GM21576 (cell line): ENCODE results near the gene ARAP3.
"Not testable (repeated sequence)": the region's sequence is repeated elsewhere in the genome, so short reads cannot be mapped to it uniquely, and the experiment has no call there.

ENCODE experiments used
- ATAC-seq: cut with Tn5 transposase; IDR thresholded peaks from one replicate; pipeline ENCODE4 v1.9.1; 2021; ENCODE audit warnings: mild to moderate bottlenecking, moderate library complexity; ENCODE audit not compliant: unreplicated experiment

Gene ARAP3

GRCh38 chr5:141681695-141682641, at the start of gene ARAP3:
TSS of gene ARAP3 (minus strand) at chr5:141682230. CDS start at chr5:141680486, 1,744 bp downstream.
- no peak for ATAC-seq

DNA sequence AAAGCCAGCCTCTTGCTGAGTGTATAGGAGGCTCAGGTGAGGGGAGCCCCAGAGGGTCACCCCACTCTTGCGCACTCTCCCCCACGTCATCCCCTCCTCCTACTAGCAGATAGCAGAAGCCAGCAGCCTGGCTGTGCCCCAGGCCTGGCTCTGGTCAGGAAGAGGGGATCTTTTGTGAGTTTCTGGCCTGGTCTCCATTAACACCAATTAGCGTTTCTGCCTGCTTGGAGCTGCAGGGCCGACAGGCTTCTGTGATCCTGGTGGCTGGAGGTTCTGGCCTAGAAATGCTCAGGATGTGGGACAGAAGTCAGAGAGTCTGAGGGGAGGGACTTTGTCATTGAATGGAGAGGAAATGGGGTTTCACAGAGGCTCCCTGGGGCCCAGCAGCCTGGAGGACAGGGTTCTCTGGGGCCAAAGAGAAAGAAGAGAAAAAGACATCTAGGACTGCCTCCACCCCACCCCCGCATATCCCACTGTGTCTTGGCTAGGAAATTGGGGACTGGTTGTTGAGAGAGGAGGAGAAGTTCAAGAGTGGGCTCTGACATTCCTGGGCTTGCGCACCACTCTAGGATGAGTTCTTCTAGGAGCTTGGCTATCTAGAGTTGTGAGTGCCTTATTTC, 47.5 kb upstream of the ARAP3 start:
- ATAC-seq: no peak

DNA sequence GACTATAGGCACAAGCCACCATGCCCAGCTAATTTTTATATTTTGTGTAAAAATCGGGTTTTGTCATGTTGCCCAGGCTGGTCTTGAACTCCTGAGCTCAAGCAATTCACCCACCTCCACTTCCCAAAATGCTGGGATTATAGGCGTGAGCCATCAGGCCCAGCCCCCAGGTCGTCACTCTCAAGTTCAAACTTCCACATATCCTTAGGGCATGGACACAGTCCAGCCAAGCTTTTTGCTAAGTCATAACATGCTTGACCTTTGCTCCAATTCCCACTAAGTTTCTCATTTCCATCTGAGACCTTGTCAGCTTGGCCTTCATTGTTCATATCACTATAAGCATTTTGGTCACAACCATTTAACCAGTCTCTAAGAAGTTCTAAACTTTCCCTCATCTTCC, 43.9 kb upstream of the ARAP3 start:
- ATAC-seq: no peak

DNA sequence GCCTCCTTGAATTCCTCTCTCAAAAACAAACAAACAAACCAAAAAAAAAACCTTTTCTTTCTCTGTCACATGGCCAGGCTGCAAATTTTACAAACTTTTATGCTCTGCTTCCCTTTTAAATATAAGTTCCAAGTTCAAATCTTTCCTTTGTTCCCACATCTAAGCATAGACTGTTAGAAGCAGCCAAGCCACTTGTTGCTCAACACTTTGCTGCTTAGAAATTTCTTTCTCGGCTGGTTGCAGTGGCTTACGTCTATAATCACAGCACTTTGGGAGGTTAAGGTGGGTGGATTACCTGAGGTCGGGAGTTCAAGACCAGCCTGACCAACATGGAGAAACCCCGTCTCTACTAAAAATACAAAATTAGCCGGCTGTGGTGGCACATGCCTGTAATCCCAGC, 43.1 kb upstream of the ARAP3 start:
- not testable (repeated sequence) for ATAC-seq

DNA sequence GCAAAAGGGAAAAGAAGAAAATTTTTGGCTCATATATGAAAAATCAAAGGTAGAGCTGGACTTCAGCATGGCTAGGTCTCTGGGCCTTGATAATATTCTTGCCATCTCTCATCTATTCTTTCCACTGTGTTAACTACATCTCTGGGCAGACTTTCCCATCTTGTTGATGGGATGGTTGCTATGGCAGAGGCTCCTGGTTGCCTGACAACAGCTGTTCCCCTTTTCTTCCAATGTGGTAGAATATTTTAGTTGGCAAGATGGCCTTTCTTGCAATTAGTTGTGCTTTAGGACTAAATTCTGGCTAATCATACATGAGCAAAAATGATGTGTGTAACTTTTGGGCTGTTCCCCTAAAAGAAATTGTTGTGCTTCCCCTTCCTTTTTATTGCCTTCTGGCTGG, 40.2 kb upstream of the ARAP3 start:
- ATAC-seq: no peak

DNA sequence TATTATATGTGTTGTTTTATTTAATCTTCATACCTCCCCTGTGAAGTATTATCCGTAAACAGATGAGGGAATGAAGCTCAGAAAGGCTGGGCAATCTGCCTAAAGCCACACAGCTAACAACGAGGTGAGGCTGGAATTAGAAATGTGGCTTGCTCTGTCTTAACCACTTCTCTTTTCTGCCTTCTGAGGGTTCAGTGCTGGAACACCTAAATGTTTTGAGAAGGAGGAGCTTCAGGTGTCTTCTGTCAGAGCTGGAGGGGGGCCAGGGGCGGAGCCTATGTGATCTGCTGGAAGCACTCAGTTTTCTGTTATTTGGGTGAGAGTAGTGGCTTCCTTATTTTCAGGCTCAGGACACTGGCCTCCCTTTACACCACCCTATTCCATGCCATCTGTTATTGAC, 35.0 kb upstream of the ARAP3 start:
- ATAC-seq: no peak

GRCh38 chr5:141716468-141716867, 34.4 kb upstream of the ARAP3 start:
- no peak for ATAC-seq

DNA sequence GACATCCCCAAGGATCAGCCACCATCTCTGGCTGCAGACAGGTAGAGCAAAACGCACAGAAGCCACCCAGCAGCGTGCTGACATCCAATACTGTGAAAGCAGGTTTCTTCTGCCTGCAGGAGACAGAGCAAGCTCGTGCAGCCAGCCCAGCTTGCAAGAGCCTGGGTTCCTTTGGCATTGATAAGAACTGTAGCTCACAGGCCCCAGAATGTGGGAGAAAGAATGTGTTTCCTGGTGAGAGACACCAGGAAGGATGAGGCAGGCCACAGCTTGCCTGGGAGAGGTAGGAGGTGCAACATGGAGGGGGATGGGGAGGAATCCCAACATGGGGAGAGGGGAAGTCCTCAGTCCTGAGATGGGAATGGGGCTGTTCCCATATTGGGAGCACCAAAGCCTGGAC, 34.0 kb upstream of the ARAP3 start:
- no peak for ATAC-seq

DNA sequence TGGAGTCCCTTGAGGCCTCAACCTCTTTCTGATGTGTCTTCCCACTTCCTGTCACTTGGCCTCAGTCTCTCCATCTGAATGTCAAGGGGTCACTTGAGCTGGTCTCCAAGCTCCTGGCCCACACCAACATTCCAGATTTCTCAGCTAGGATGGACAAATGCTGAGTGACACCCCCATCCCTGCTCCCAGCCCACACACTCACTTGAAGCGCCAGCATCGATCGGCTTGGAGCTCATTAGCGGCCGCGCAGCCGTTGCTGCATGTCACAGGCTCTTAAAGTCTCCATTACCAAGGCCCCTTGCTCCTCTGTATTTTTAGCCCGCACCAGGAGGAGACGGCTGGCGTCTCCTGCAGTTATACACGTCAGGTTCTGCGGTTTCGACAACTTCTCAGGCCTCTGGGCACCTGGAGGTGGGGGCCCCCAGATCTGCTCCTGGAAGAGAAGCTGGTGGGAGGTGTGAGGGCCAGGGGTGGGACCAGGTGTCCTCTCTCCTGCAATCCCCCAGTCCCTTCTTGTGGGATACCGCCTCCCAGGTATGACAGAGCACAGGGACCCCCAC, 33.4 kb upstream of the ARAP3 start:
- ATAC-seq: no peak

- ATAC-seq: no peak
Measured at GRCh38 chr5:141714542-141715310, 32.7 kb upstream of the ARAP3 start.

DNA sequence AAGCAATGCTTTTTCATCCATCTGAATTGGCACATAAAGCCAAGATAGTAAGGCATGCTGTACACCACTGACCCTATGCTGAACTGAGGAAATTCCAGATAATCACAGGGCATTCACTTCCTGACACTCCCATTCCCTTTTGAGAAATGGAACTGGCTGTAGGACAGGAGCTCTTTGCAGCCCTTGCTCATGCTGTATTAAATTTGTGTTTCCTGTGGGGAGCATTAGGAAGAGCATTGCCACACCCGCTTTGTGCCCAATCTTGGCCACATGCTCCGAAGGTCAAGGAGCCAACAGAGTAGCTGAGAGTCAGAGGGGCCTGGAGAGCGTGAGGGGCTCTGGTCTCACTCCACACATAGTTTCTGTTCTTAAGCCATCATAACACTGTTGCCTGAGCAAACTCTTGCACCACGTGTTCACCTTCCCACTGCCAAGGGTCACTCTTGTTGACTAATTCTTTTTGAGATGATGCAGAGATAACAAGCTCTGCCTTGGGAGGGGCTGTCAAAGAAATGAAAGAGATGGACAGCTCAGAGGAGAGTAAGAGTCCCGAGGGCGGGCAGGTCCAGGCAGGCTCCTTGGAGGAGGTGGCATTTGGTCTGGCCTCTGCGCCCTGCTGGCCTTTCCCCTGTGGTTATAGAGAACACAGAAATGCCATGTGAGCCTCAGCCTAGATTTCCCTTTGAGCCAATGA, 31.7 kb upstream of the ARAP3 start:
- ATAC-seq: no peak

- no peak for ATAC-seq
Measured at GRCh38 chr5:141711687-141712086, 29.7 kb upstream of the ARAP3 start.

DNA sequence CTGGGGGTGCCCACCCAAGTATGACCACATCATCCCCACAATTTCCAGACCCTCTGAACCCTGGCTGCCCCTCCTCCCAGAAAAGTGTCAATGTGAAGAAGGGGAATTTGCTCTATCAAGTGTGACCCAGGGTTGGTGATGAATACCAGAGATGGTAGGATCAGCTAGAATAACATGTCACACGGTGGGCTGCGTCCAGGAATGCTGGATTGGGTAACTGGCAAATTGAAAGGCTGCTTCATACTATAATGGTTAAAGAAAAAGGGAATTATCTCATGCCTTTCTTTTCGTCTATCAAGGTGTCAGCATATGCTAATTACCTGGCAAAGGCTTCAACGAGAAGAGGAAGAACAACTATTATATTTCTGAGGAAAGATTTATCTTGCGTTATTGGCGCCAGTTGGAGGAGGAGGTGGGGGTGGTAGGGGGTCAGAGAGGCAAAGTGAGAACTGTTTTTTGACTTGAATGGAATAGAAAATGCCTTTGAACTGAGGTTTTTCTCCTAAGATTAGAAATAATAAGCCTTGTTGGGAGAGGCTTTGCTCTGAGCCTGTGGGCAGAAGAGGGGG, 27.8 kb upstream of the ARAP3 start:
- no peak for ATAC-seq

- ATAC-seq: no peak
Measured at GRCh38 chr5:141708016-141708415, 26.0 kb upstream of the ARAP3 start.

DNA sequence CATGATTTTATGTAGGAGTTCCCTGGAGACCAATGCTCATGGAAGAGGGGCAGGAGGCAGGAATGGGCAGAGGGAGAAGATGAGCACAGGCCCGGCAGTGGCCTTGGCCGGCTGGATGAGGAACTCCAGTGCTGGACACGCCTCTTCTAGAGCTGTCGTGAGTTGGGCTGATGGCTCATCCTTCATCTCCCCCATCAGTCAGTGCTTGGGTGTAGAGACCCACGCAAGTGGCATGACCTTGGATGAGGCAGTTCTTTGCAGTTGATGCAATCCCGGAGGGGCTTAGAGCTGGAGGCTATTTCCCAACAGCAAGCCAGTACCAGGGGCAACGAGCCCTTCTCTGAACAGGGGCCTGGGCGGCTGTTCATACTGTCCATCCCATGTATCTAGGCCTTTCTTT, 25.5 kb upstream of the ARAP3 start:
- no peak for ATAC-seq

DNA sequence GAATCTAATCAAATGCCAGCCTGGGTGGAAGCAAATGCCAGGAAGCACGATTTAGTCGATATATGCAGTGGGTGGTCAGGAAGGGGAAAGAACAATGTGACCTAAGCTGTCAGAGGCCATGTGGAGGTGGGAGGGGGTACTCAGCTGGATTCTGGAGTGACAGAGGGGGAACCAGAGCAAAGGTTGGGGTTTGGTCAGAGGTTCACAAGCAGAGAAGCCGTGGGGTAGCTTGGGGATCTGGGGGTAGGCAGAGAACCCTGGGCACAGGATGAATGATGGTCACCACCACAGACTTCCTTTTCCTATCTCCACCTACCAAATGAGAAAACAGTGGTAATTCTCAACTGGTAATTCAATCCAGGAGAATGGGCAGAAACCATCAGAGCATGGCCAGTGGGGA, 24.1 kb upstream of the ARAP3 start:
- no peak for ATAC-seq

DNA sequence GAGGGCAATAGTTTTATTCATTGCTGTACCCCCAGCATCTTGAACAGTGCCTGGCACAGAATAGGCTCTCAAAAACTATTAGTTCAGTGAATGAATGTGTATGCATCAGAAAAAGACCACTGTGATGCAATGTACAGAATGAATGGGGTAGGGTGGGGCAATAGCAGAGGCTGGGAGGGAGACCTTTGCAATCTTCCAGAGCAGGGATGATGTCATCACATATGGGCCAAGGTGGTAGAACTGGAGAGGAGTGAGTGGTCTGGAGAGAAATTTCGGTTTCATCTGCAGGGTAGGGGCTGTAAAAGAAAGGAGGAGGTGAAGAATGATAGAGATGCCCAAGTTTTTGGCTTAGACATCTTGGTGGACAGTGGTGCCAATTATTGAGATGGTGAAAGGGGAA, 23.4 kb upstream of the ARAP3 start:
- no peak for ATAC-seq

- no peak for ATAC-seq
Measured at GRCh38 chr5:141704782-141705297, 22.8 kb upstream of the ARAP3 start.

DNA sequence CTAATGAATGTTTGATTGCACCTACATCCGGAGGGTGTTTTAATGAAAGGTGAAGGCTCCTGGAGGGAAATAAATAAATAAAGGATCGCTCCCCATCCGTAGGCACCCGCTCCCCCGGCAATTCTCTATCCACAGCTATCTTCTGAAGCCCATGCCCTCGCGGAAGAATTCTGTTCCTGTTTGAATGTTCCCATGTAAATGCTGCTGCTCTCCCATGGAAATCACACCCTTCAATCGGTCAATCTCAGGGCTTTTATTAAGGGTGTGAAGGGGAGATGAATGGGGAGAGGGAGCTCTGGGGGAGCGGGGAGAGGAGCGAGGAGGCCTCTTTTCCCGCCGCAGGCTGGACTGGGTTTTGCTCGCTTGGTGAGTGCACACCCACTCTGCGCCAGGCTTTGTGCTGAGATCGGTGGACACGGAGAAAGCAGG, 21.1 kb upstream of the ARAP3 start:
- no peak for ATAC-seq
